K562 (cell line): ENCODE results near the gene MEIG1. TPM values are rescaled to one million over a fixed set of nuclear protein-coding genes. Genes with fewer than 3 reads are reported as not detected.
"Not testable (repeated sequence)": the region's sequence is repeated elsewhere in the genome, so short reads cannot be mapped to it uniquely, and the experiment has no call there.

Source experiments
- ATAC-seq: fragments of 200-7000 bp; cut with Tn5 transposase; 3 replicates; pipeline ENCODE4 v1.9.1; 2020; ENCODE audit warnings: moderate library complexity
- BruUV-seq: library from RNA; stranded (reverse); fragments of 400-500 nt; replicated peaks from 2 replicates; lab custom pipeline; 2021; lab: Mats Ljungman, UMichigan
- CTCF ChIA-PET: fragments of 300-600 bp; formaldehyde crosslinking; extraction: SDS; loops from one replicate; lab custom pipeline; 2021; ENCODE audit warnings: low intra/inter-chr PET ratio; lab: Yijun Ruan, JAX
- POLR2A ChIA-PET: fragments of 300-600, 350-650 bp; sonication (Branson Sonifier 250); formaldehyde crosslinking; extraction: SDS; loops from one replicate; lab custom pipeline; 2021; ENCODE audit warnings: antibody characterized with exemption, inconsistent platforms; lab: Yijun Ruan, JAX
- DNase-seq, 4 experiments: peaks; one replicate each; pipeline versions ENCODE4 v3.0.0 to v3.0.0-alpha.2; 2011 to 2018; ENCODE audit warnings: low spot score in 3 of 4, mixed read lengths in 3 of 4; ENCODE audit errors: extremely low read depth in 1 of 4
- FAIRE-seq: peaks from 2 replicates; lab custom pipeline; 2011; peaks lifted over from hg19 to GRCh38; lab: Jason Lieb, UNC
- H2AFZ ChIP-seq: 2 replicates; pipeline ENCODE4 v1.6.0; 2011; ENCODE audit warnings: low read depth, low read length, control low read depth, inconsistent platforms
- H3K27ac ChIP-seq: fragments of 200-600 bp; 3 replicates; pipeline ENCODE4 v1.8.0; 2011; ENCODE audit warnings: low read depth, mild to moderate bottlenecking, control low read depth, inconsistent platforms, low read length, moderate library complexity, mixed read lengths; ENCODE audit errors: extremely low read depth
- H3K27me3 ChIP-seq, 2 experiments: fragments of 300-600 bp in 1 of 2; 2 replicates in 1 of 2; 3 replicates in 1 of 2; pipeline versions ENCODE4 v1.6.0 to v1.8.0; 2011; ENCODE audit warnings: inconsistent platforms in 2 of 2, low read length in 2 of 2, mild to moderate bottlenecking in 1 of 2, mixed read lengths in 1 of 2, moderate library complexity in 1 of 2; ENCODE audit not compliant: control insufficient read depth in 2 of 2, insufficient read depth in 2 of 2
- H3K36me3 ChIP-seq: fragments of 300-600 bp; 3 replicates; pipeline ENCODE4 v1.8.0; 2011; ENCODE audit warnings: mild to moderate bottlenecking, low read length, inconsistent platforms; ENCODE audit not compliant: control insufficient read depth, insufficient read depth
- H3K4me1 ChIP-seq, 2 experiments: fragments of 200-600 bp in 1 of 2; replicated peaks in 1 of 2; 2 replicates in 1 of 2; 3 replicates in 1 of 2; pipeline versions ENCODE4 v1.5.1 to v1.8.0; 2011; ENCODE audit warnings: inconsistent platforms in 2 of 2, low read length in 2 of 2, mild to moderate bottlenecking in 1 of 2, mixed read lengths in 1 of 2, moderate library complexity in 1 of 2; ENCODE audit not compliant: control insufficient read depth in 2 of 2, insufficient read depth in 2 of 2
- H3K4me2 ChIP-seq: 2 replicates; pipeline ENCODE4 v1.6.1; 2011; ENCODE audit warnings: low read length, control low read depth, inconsistent platforms, mixed read lengths; ENCODE audit not compliant: insufficient read depth
- H3K4me3 ChIP-seq: fragments of 200-600 bp; sonication (generic), shearing (Covaris generic); 2 replicates; pipeline ENCODE4 v1.5.1; 2016; ENCODE audit warnings: control low read depth, inconsistent platforms
- H3K79me2 ChIP-seq: fragments of 200-600 bp; 3 replicates; pipeline ENCODE4 v1.8.0; 2011; ENCODE audit warnings: low read length, inconsistent platforms; ENCODE audit not compliant: control insufficient read depth, insufficient read depth
- H3K9ac ChIP-seq, 2 experiments: 2 replicates each; pipeline versions ENCODE4 v1.6.0 to v1.6.1; 2011; ENCODE audit warnings: low read depth in 2 of 2, low read length in 2 of 2, control low read depth in 1 of 2, inconsistent platforms in 1 of 2, mild to moderate bottlenecking in 1 of 2, mixed read lengths in 1 of 2; ENCODE audit not compliant: insufficient read depth in 1 of 2
- H3K9me1 ChIP-seq: one replicate; pipeline ENCODE4 v1.6.0; 2011; ENCODE audit warnings: inconsistent platforms, mild to moderate bottlenecking, low read length, moderate library complexity; ENCODE audit not compliant: control insufficient read depth, insufficient read depth
- H3K9me3 ChIP-seq: replicated peaks from 2 replicates; pipeline ENCODE4 v1.5.1; 2011; ENCODE audit warnings: low read depth, low read length, inconsistent platforms; ENCODE audit not compliant: control insufficient read depth, insufficient read depth
- H4K20me1 ChIP-seq: replicated peaks from 2 replicates; pipeline ENCODE4 v1.6.1; 2011; ENCODE audit warnings: low read length, inconsistent platforms, mixed read lengths; ENCODE audit not compliant: control insufficient read depth, insufficient read depth
- ASH1L ChIP-seq: fragments of 450-650 bp; IDR thresholded peaks from 2 replicates; pipeline ENCODE4 v1.6.1; 2018; ENCODE audit warnings: borderline replicate concordance, mild to moderate bottlenecking, low read depth; ENCODE audit not compliant: partially characterized antibody
- DPF2 ChIP-seq: fragments of 450-650 bp; IDR thresholded peaks from 2 replicates; pipeline ENCODE4 v1.6.1; 2016
- SPI1 ChIP-seq: IDR thresholded peaks from 2 replicates; pipeline ENCODE4 v1.6.1; 2011; ENCODE audit warnings: low read depth, low read length, control low read depth, borderline replicate concordance
- WGBS: fragments of 100-300 bp; shearing (Covaris generic); methylation state at CpG from one replicate; pipeline ENCODE4 v1.1.6; 2016; ENCODE audit warnings: low coverage, mixed read lengths; ENCODE audit not compliant: insufficient coverage; ENCODE audit errors: missing lambda C conversion rate; 5-methylcytosine and 5-hydroxymethylcytosine counted together
- in situ Hi-C: fragments of 300-500 bp; cut with MboI; formaldehyde crosslinking; loops from 4 replicates; pipeline ENCODE4 v1.15.0; 2018; ENCODE audit warnings: inconsistent platforms, mixed read lengths
- intact Hi-C: fragments of 100-400 bp; cut with micrococcal nuclease; formaldehyde crosslinking; loops from 2 replicates; pipeline ENCODE4 v1.14.2; 2022
- polyA plus RNA-seq, 8 experiments: library from polyadenylated mRNA; depleted of rRNA in 4 of 8; stranded (reverse) in 5 of 8; unstranded in 3 of 8; fragments of >200 nt; fragmentation: Nextera tagmentation in 2 of 8; fragmentation: Illumina TruSeq in 1 of 8; extraction: Ambion mirVana in 2 of 8; extraction: Trizol in 1 of 8; gene quantifications; 2 replicates each; pipeline versions ENCODE4 v1.2.1 to v1.2.3, GENCODE V29; 2011 to 2014; ENCODE audit warnings: inconsistent platforms in 1 of 8, missing spikeins in 1 of 8
- total RNA-seq, 7 experiments: library from RNA; depleted of rRNA in 6 of 7; stranded (reverse); fragments of >200 nt in 6 of 7; fragmentation: Illumina TruSeq in 2 of 7; extraction: Trizol in 2 of 7; gene quantifications; 2 replicates each; pipeline versions ENCODE4 v1.2.1 to v1.2.3, GENCODE V29; 2011 to 2021; ENCODE audit warnings: low replicate concordance in 1 of 7

Gene MEIG1
- total and polyA plus RNA-seq, 9 of the 15 experiments (the other 6 are each of a cell fraction or from before 2014, with no cell fraction given) = 0.19 to 1.7 (median 0.54) TPM; not detected in 3

DNA sequence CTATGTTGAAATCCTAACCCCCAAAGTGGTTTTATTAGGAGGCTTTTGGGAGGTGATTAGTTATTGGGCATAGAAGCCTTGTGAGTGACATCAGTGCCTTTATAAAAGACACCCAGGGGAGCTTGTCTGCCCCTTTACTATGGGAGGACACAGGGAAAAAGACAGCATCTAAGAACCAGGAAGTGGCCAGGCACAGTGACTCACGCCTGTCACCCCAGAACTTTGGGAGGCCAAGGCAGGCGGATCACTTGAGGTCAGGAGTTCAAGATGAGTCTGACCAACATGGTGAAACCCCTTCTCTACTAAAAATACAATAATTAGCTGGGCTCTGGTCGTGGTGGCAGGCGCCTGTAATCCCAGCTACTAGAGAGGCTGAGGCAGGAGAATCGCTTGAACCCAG is 20.2 kb upstream of the MEIG1 start (continued):
- peak; percentile 68; the same call in 1 of the 2 replicates for TF ChIP-seq SPI1
- peak; percentile 30 for TF ChIP-seq ASH1L
- TF ChIP-seq DPF2 = 0 out of 2 replicates have a peak, but pooled peaks have one; percentile 21
- TF ChIP-seq, all 486 proteins: peak for 14; not testable (repeated sequence) for 472

DNA sequence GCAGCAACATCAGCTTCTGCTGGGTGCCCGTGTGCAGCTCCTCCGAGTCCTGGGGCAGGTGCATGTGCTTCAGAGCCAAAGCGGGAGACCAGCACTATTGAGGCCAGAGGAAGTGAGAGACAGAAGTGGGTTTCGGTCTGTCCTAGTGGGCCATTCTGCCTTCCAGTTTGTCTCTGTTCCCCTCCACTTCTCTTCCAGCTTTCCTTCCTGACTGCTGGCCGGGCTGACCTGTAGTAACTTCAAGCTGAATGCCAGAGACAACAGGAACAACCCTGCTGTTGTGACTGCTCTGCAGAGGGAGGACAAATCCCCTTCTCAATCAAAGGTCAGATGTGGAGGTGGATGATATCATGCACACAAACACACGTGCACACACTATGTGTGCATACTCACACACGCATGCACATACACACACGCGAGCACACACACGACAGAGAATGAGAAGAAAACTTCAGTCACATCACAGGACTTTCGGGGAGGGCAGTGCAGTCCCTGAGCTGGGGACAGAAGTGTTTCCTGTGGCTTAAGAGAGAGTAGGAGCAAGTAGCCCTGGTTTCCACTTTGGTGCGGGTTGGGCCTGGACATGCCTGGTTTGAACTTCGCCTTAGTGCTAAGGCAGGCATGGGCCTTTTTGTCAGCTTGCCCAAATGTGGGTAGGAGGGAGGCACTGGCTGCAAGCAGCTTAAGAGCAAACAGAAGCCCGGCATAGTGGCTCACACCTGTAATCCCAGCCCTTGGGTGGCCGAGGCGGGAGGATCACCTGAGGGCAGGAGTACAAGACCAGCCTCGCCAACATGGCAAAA is 16.8 kb upstream of the MEIG1 start:
- intact Hi-C loops, ATAC-seq, FAIRE-seq, H3K27me3 ChIP-seq, POLR2A ChIA-PET, H3K79me2 ChIP-seq, H3K4me3 ChIP-seq, H3K4me2 ChIP-seq, H3K4me1 ChIP-seq, H3K9me1 ChIP-seq, in situ Hi-C loops, H3K9ac ChIP-seq, H2AFZ ChIP-seq, BruUV-seq, CTCF ChIA-PET, H3K27ac ChIP-seq, DNase-seq, H3K9me3 ChIP-seq, H4K20me1 ChIP-seq: not testable (repeated sequence)
- peaks cover 52% of the 10 kb centered on the region for H3K36me3 ChIP-seq
- WGBS = 91% methylated on average over 10 of the region's 17 CpGs
